A549 (cell line): ENCODE results near the gene ARID1B. TPM values are rescaled to one million over a fixed set of nuclear protein-coding genes. Genes with fewer than 3 reads are reported as not detected.

Experiments
- ATAC-seq, 2 experiments: fragments of 200-7000 bp in 1 of 2; fragments of >200 bp in 1 of 2; cut with Nextera tagmentation in 1 of 2; cut with Tn5 transposase in 1 of 2; 3 replicates each; pipeline versions ENCODE4 v1.8.0 to v1.9.1; 2018 to 2020; ENCODE audit warnings: mild to moderate bottlenecking in 1 of 2, moderate library complexity in 1 of 2
- CTCF ChIA-PET: fragments of 300-600 bp; sonication (Branson Sonifier 250); formaldehyde crosslinking; extraction: SDS; loops from one replicate; lab custom pipeline; 2021; ENCODE audit warnings: antibody characterized with exemption, inconsistent platforms; lab: Yijun Ruan, JAX
- POLR2A ChIA-PET: fragments of 350-600 bp; formaldehyde crosslinking; extraction: SDS; loops from one replicate; lab custom pipeline; 2021; ENCODE audit warnings: antibody characterized with exemption, inconsistent platforms; lab: Yijun Ruan, JAX
- DNase-seq, 2 experiments: peaks; one replicate each; pipeline versions ENCODE4 v3.0.0 to v3.0.0-alpha.2; 2011 to 2016; ENCODE audit warnings: low read depth in 1 of 2, low spot score in 1 of 2
- FAIRE-seq: peaks from 2 replicates; lab custom pipeline; 2011; peaks lifted over from hg19 to GRCh38; lab: Jason Lieb, UNC
- H3K27ac ChIP-seq, 2 experiments: fragments of >200 bp; sonication (Bioruptor Twin); formaldehyde crosslinking; 3 replicates each; pipeline ENCODE4 v1.5.1; 2016 to 2017
- H3K4me1 ChIP-seq: fragments of >200 bp; sonication (Bioruptor Twin); formaldehyde crosslinking; 3 replicates; pipeline ENCODE4 v1.6.1; 2016
- H3K4me2 ChIP-seq: fragments of >200 bp; sonication (Bioruptor Twin); formaldehyde crosslinking; 3 replicates; pipeline ENCODE4 v1.6.1; 2016
- H3K4me3 ChIP-seq: fragments of >200 bp; sonication (Bioruptor Twin); formaldehyde crosslinking; 3 replicates; pipeline ENCODE4 v1.5.1; 2016
- H3K9me3 ChIP-seq: fragments of >200 bp; sonication (Bioruptor Twin); formaldehyde crosslinking; 3 replicates; pipeline ENCODE4 v1.6.1; 2016
- E2F6 ChIP-seq: IDR thresholded peaks from 2 replicates; pipeline ENCODE4 v1.6.1; 2012; ENCODE audit warnings: low read depth, borderline replicate concordance
- GATA3 ChIP-seq: IDR thresholded peaks from 2 replicates; pipeline ENCODE4 v1.6.1; 2012; ENCODE audit warnings: borderline replicate concordance
- HOXB5 ChIP-seq: fragments of 250-450 bp; sonication (Bioruptor Pico); IDR thresholded peaks from 2 replicates; pipeline ENCODE4 v1.5.0; 2020; ENCODE audit warnings: mild to moderate bottlenecking, moderate library complexity
- JUN ChIP-seq, 2 experiments: fragments of >200 bp; sonication (Bioruptor Twin); formaldehyde crosslinking; IDR thresholded peaks; 2 replicates in 1 of 2; 3 replicates in 1 of 2; pipeline ENCODE4 v1.6.1; 2016 to 2017
- JUNB ChIP-seq: fragments of >200 bp; sonication (Bioruptor Twin); formaldehyde crosslinking; IDR thresholded peaks from 2 replicates; pipeline ENCODE4 v1.6.1; 2016
- KDM1A ChIP-seq: fragments of 200-600 bp; sonication (generic); IDR thresholded peaks from 2 replicates; pipeline ENCODE4 v1.6.1; 2016; ENCODE audit warnings: low read depth, mild to moderate bottlenecking
- MAFK ChIP-seq: fragments of 450-650 bp; IDR thresholded peaks from 2 replicates; pipeline ENCODE4 v1.6.1; 2014; ENCODE audit not compliant: partially characterized antibody
- MAZ ChIP-seq: fragments of 150-350 bp; IDR thresholded peaks from 2 replicates; pipeline ENCODE4 v1.6.1; 2014; ENCODE audit warnings: antibody characterized with exemption, low read depth, low read length, borderline replicate concordance
- NFE2L2 ChIP-seq: fragments of 150-350 bp; conservative IDR thresholded peaks from 2 replicates; pipeline ENCODE4 v1.6.1; 2014; ENCODE audit warnings: low read length
- NPAS2 ChIP-seq: fragments of 250-450 bp; sonication (Bioruptor Pico); IDR thresholded peaks from 2 replicates; pipeline ENCODE4 v1.8.0; 2022; ENCODE audit warnings: mild to moderate bottlenecking, moderate library complexity, borderline replicate concordance
- NR3C1 ChIP-seq: fragments of >200 bp; sonication (Bioruptor Twin); formaldehyde crosslinking; IDR thresholded peaks from 3 replicates; pipeline ENCODE4 v1.6.1; 2017
- PBX3 ChIP-seq: IDR thresholded peaks from 2 replicates; pipeline ENCODE4 v1.6.1; 2012
- POLR2A ChIP-seq: IDR thresholded peaks from 2 replicates; pipeline ENCODE4 v1.6.1; 2012; ENCODE audit warnings: mild to moderate bottlenecking, low read length
- POLR2AphosphoS2 ChIP-seq: conservative IDR thresholded peaks from 2 replicates; pipeline ENCODE4 v1.6.1; 2012; ENCODE audit warnings: low read length, improper control_type of control experiment, inconsistent platforms
- RAD21 ChIP-seq, 2 experiments: fragments of >200 bp in 1 of 2; sonication (Bioruptor Twin) in 1 of 2; formaldehyde crosslinking in 1 of 2; IDR thresholded peaks in 1 of 2; conservative IDR thresholded peaks in 1 of 2; 2 replicates in 1 of 2; 3 replicates in 1 of 2; pipeline ENCODE4 v1.6.1; 2012 to 2018; ENCODE audit warnings: inconsistent platforms in 1 of 2
- RARB ChIP-seq: fragments of 250-450 bp; sonication (Bioruptor Pico); IDR thresholded peaks from 2 replicates; pipeline ENCODE4 v1.8.0; 2021; ENCODE audit warnings: mild to moderate bottlenecking, moderate library complexity
- RCOR1 ChIP-seq: fragments of 150-350 bp; IDR thresholded peaks from 2 replicates; pipeline ENCODE4 v1.6.1; 2014; ENCODE audit warnings: antibody characterized with exemption, low read length, low read depth
- RFX5 ChIP-seq: fragments of 450-650 bp; IDR thresholded peaks from 2 replicates; pipeline ENCODE4 v1.7.1; 2014; ENCODE audit warnings: antibody characterized with exemption, mild to moderate bottlenecking, moderate library complexity
- RNF2 ChIP-seq: fragments of 200-600 bp; sonication (generic); IDR thresholded peaks from 2 replicates; pipeline ENCODE4 v1.6.1; 2016; ENCODE audit warnings: low read depth, mild to moderate bottlenecking, antibody characterized with exemption, moderate library complexity, borderline replicate concordance
- SREBF2 ChIP-seq: fragments of 450-650 bp; IDR thresholded peaks from 2 replicates; pipeline ENCODE4 v1.6.1; 2014; ENCODE audit warnings: mild to moderate bottlenecking, moderate library complexity
- TFCP2L1 ChIP-seq: fragments of 250-450 bp; sonication (Bioruptor Pico); IDR thresholded peaks from 2 replicates; pipeline ENCODE4 v1.5.0; 2021; ENCODE audit warnings: mild to moderate bottlenecking
- ZC3H11A ChIP-seq: fragments of 450-650 bp; IDR thresholded peaks from 2 replicates; pipeline ENCODE4 v1.6.1; 2014; ENCODE audit warnings: antibody characterized with exemption, mild to moderate bottlenecking
- ZFP36 ChIP-seq: fragments of 450-650 bp; IDR thresholded peaks from 2 replicates; pipeline ENCODE4 v1.6.1; 2014; ENCODE audit warnings: borderline replicate concordance; ENCODE audit not compliant: partially characterized antibody
- ZSCAN20 ChIP-seq: fragments of 250-450 bp; sonication (Bioruptor Pico); IDR thresholded peaks from 2 replicates; pipeline ENCODE4 v1.8.0; 2022; ENCODE audit warnings: mild to moderate bottlenecking, moderate library complexity
- WGBS: methylation state at CpG from one replicate; pipeline ENCODE4 v1.1.6; 2017; ENCODE audit errors: missing lambda C conversion rate; 5-methylcytosine and 5-hydroxymethylcytosine counted together
- polyA plus RNA-seq, 4 experiments: library from polyadenylated mRNA; depleted of rRNA in 3 of 4; stranded (reverse); fragments of >200 nt; fragmentation: RNase III in 1 of 4; extraction: RNeasy Plus Mini Kit Qiagen cat#74134 plus additional on column Dnase treatment in 1 of 4; gene quantifications; 2 replicates in 3 of 4; 3 replicates in 1 of 4; pipeline ENCODE4 v1.2.3, GENCODE V29; 2011 to 2017
- TF ChIP-seq, protein P1 (sequence below): fragments of 250-450 bp; sonication (Bioruptor Pico); IDR thresholded peaks from 2 replicates; pipeline ENCODE4 v1.5.0; 2021; ENCODE audit warnings: mild to moderate bottlenecking, moderate library complexity, borderline replicate concordance

The ARID1B gene
- polyA plus RNA-seq, 2 of the 4 experiments (the other 2 are of a cell fraction): 13.5 to 16.3 TPM

DNA sequence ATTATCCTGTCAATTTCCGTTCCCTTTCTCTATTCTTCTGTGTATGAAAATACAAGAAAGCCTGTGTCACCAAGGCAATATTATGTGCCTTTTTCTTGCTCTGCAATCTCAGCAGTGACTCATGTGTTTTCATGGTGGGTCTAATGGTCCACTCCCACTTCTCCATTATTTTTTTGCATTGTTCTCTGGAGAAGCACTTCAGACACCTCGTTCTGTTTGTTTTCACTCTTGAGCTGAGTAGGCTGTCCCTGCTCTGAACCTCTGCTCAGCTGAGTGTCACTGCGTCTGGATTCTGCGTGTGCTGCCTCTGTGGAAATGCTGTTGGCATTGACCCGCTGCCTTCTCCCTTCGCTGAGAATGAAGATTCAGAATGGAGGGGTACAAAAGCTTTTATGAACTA lies 315.6 kb downstream of the ARID1B start:
- H3K4me1 ChIP-seq: peaks cover 12% of the 10 kb centered on the region
- H3K9me3 ChIP-seq: no peaks in the 10 kb centered on the region
- H3K4me3 ChIP-seq: no peak overlapping the region
- WGBS: over 99% methylated on average over 6 of the region's 6 CpGs
- ATAC-seq (no peak), FAIRE-seq (no peak)
- POLR2A ChIA-PET: no interaction called here
- no peak overlapping the region for H3K4me2 ChIP-seq
- H3K27ac ChIP-seq: no peak overlapping the region
- CTCF ChIA-PET: no interaction called here
- no peak for TF ChIP-seq E2F6
- TF ChIP-seq, all 56 proteins: peak for 0
- no peak for DNase-seq

DNA sequence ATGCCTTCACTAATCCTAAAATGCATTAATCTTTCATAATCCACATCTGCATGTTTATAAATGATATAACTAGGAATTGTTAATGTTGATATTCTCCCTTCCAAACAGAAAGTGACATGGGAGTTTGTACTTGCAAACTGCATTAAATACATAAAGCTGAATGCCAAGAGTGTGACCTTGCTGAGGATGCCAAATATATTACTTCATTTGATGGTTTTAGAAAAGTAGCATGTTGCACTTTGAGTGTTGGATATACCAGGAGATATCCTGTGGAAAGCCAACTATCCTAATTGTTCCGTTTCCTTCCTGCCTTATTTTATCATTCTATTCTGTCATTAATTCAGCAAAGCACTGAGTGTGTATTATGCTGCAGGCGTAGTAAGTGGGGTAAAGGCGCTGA lies 316.4 kb downstream of the ARID1B start:
- WGBS: 95% methylated on average over 3 of the region's 3 CpGs
- no peak for TF ChIP-seq RCOR1
- no peak for TF ChIP-seq SREBF2
- no peak for TF ChIP-seq ZC3H11A
- no peak for TF ChIP-seq HOXB5 (CRISPR knock-in tag)
- no peak for TF ChIP-seq POLR2AphosphoS2
- no peak for TF ChIP-seq KDM1A
- TF ChIP-seq RAD21 (conservative IDR thresholded peaks at IDR 0.05 in 1 of 2, IDR thresholded peaks at IDR 0.05 in 1 of 2): no peak
- no peak for TF ChIP-seq JUN (IDR thresholded peaks at IDR 0.05)
- TF ChIP-seq TFCP2L1 (CRISPR knock-in tag): no peak
- no peak for TF ChIP-seq ZSCAN20 (CRISPR knock-in tag)
- no peak for TF ChIP-seq RFX5
- TF ChIP-seq RARB: no peak
- TF ChIP-seq, protein P1, sequence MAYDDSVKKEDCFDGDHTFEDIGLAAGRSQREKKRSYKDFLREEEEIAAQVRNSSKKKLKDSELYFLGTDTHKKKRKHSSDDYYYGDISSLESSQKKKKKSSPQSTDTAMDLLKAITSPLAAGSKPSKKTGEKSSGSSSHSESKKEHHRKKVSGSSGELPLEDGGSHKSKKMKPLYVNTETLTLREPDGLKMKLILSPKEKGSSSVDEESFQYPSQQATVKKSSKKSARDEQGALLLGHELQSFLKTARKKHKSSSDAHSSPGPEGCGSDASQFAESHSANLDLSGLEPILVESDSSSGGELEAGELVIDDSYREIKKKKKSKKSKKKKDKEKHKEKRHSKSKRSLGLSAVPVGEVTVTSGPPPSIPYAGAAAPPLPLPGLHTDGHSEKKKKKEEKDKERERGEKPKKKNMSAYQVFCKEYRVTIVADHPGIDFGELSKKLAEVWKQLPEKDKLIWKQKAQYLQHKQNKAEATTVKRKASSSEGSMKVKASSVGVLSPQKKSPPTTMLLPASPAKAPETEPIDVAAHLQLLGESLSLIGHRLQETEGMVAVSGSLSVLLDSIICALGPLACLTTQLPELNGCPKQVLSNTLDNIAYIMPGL: no peak
- no peak for TF ChIP-seq POLR2A
- TF ChIP-seq, all 56 proteins: peak for 0
- peaks cover 12% of the 10 kb centered on the region for H3K4me1 ChIP-seq
- H3K4me3 ChIP-seq: no peak overlapping the region
- ChIA-PET POLR2A (no interaction called here), CTCF (no interaction called here)
- H3K4me2 ChIP-seq: no peak overlapping the region
- H3K9me3 ChIP-seq: no peaks in the 10 kb centered on the region
- DNase-seq: no peak
- ATAC-seq: no peak
- FAIRE-seq: no peak
- no peak overlapping the region for H3K27ac ChIP-seq

GRCh38 chr6:157094038-157094437 lies 316.9 kb downstream of the ARID1B start:
- POLR2A ChIA-PET: no interaction called here
- H3K27ac ChIP-seq: no peak overlapping the region
- peaks cover 12% of the 10 kb centered on the region for H3K4me1 ChIP-seq
- FAIRE-seq (no peak), ATAC-seq (no peak), DNase-seq (no peak)
- H3K4me2 ChIP-seq: no peak overlapping the region
- H3K9me3 ChIP-seq: no peaks in the 10 kb centered on the region
- no peak overlapping the region for H3K4me3 ChIP-seq
- WGBS: 92% methylated on average over 6 of the region's 6 CpGs
- no peak for TF ChIP-seq MAZ
- no peak for TF ChIP-seq POLR2A
- no peak for TF ChIP-seq NFE2L2
- TF ChIP-seq NR3C1: no peak
- CTCF ChIA-PET: no interaction called here

- ChIA-PET CTCF (no interaction called here), POLR2A (no interaction called here)
- no peak for FAIRE-seq
- Histone ChIP-seq H3K4me3 (no peak overlapping the region), H3K9me3 (no peaks in the 10 kb centered on the region), H3K27ac (no peak overlapping the region), H3K4me2 (no peak overlapping the region), H3K4me1 (peaks cover 12% of the 10 kb centered on the region)
- DNase-seq: no peak
- TF ChIP-seq PBX3 (no peak), ZSCAN20 (CRISPR knock-in tag) (no peak), MAFK (no peak), ZFP36 (no peak), RAD21 (conservative IDR thresholded peaks at IDR 0.05 in 1 of 2, IDR thresholded peaks at IDR 0.05 in 1 of 2) (no peak), TFCP2L1 (CRISPR knock-in tag) (no peak), GATA3 (no peak), RCOR1 (no peak), NFE2L2 (no peak), NPAS2 (CRISPR knock-in tag) (no peak), JUNB (no peak), RNF2 (no peak)
- 89% methylated on average over 6 of the region's 6 CpGs for WGBS
- no peak for ATAC-seq
Measured at GRCh38 chr6:157095084-157095483, 317.9 kb downstream of the ARID1B start.
